Activated naive CD8-positive, alpha-beta T cell treated with anti-CD3 and anti-CD28 coated beads, Interleukin-2, amount 10 ng/mL, durations not matched to agents 7 days and 5 days (primary cell): Measurements from ENCODE around the gene SMIM38. TPM values are rescaled to one million over a fixed set of nuclear protein-coding genes. Genes with fewer than 3 reads are reported as not detected.
"Not testable (repeated sequence)": the region's sequence is repeated elsewhere in the genome, so short reads cannot be mapped to it uniquely, and the experiment has no call there.

Source experiments
- ATAC-seq: fragments of 150-1000 bp; cut with Tn5 transposase; one replicate; pipeline ENCODE4 v1.10.0; 2021; ENCODE audit warnings: low read depth, moderate library complexity
- POLR2A ChIA-PET: fragments of 350-600 bp; sonication (Branson Sonifier 250); formaldehyde crosslinking; loops from one replicate; lab custom pipeline; 2021; ENCODE audit warnings: antibody characterized with exemption; lab: Charles Lee
- DNase-seq: peaks from one replicate; pipeline ENCODE4 v3.0.0; 2021
- H3K27ac Mint-ChIP-seq: one replicate; pipeline ENCODE4 v1.8.0; 2022; ENCODE audit warnings: mild to moderate bottlenecking, mixed read lengths
- H3K27me3 Mint-ChIP-seq: one replicate; pipeline ENCODE4 v1.8.0; 2022; ENCODE audit warnings: mild to moderate bottlenecking, moderate library complexity, mixed read lengths
- H3K36me3 Mint-ChIP-seq: one replicate; pipeline ENCODE4 v1.8.0; 2021; ENCODE audit warnings: mild to moderate bottlenecking, mixed read lengths
- H3K4me1 Mint-ChIP-seq: one replicate; pipeline ENCODE4 v1.8.0; 2021; ENCODE audit warnings: mixed read lengths
- H3K4me3 Mint-ChIP-seq: one replicate; pipeline ENCODE4 v1.8.0; 2022; ENCODE audit warnings: mild to moderate bottlenecking, moderate library complexity, mixed read lengths
- H3K9me3 Mint-ChIP-seq: one replicate; pipeline ENCODE4 v1.8.0; 2021; ENCODE audit warnings: mixed read lengths
- total RNA-seq, 2 experiments: library from RNA; stranded (reverse); gene quantifications; one replicate each; pipeline ENCODE4 v1.2.3, GENCODE V29; 2021

SMIM38 gene
- total RNA-seq, 2 experiments from 2014 or later: 0.25 to 0.31 TPM

DNA sequence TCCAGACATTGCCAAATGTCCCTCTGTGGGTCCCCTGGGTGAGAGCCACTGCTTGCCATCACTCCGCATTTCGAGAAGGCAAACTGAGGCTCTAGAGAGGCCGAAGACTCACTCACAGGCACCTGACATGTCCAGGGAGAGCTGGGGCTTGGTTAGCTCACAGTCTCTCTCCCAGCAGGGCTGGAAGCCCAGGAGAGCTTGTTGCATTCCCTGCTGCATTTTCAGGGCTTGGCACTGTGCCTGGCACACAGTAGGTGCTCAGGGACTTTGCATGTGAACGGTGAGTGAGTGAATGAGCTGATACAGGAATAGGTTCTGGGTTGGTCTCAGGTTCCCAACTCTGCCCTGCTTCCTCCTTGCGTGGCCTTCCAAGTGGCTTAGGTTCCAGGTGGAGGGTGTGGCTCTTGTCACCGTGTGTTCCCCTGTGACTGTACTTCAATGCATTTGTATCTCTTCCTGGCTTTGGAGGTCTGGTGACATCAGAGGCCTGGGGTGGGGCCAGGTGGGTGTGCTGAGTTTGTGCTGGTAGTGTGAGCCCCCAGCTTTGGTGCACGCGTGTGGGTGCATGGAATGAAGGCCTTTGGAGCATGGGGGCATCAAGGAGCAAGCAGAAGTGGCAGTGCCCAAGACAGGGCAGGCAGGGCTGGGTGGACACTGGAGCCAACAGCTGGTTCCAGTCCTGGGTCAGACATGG is 18.4 kb upstream of the SMIM38 start:
- no peak overlapping the region for H3K27ac Mint-ChIP-seq
- H3K4me1 Mint-ChIP-seq: no peaks in the 10 kb centered on the region
- H3K27me3 Mint-ChIP-seq: no peaks in the 10 kb centered on the region
- DNase-seq (no peak), ATAC-seq (no peak)
- POLR2A ChIA-PET: no interaction called here
- H3K9me3 Mint-ChIP-seq: peaks cover 8% of the 10 kb centered on the region
- no peak overlapping the region for H3K4me3 Mint-ChIP-seq
- H3K36me3 Mint-ChIP-seq: peaks cover 2% of the 10 kb centered on the region

DNA sequence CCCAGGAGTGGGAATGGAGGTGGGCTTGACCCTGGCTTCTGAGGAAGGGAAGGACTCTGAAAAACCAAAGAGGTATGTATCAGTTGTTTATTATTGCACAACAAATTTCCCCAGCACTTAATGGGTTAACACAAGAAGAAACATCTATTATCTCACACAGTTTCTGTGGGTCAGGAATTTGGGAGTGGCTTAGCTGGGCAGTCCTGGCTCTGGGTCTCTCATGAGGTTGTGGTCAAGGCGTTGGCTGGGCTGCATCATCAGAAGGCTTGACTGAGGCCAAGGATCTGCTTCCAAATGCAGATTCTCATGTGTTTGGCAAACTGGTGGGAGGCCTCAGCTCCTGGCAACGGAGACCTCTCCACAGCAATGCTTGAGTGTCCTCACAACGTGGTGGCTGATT is 17.5 kb upstream of the SMIM38 start:
- Mint-ChIP-seq H3K4me3 (no peak overlapping the region), H3K27ac (no peak overlapping the region), H3K9me3 (peaks cover 10% of the 10 kb centered on the region), H3K4me1 (no peaks in the 10 kb centered on the region), H3K27me3 (no peaks in the 10 kb centered on the region), H3K36me3 (peaks cover 2% of the 10 kb centered on the region)
- DNase-seq (no peak), ATAC-seq (no peak)
- POLR2A ChIA-PET: no interaction called here

DNA sequence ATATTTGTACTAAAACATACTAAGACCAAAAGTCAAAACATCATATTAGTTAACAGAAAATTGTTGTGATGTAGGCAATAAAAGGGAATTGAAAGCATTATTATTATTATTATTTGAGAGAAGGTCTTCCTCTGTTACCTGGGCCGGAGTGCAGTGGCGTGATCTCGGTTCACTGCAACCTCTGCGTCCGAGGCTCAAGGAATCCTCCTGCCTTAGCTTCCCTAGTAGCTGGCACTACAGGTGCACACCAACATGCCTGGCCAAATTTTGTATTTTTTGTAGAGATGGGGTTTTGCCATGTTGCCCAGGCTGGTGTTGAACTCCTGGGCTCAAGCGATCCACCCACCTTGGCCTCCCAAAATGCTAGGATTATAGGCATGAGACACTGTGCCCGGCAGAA is 15.6 kb upstream of the SMIM38 start:
- H3K4me1 Mint-ChIP-seq, DNase-seq, H3K27me3 Mint-ChIP-seq, H3K4me3 Mint-ChIP-seq, H3K27ac Mint-ChIP-seq, H3K9me3 Mint-ChIP-seq, ATAC-seq, H3K36me3 Mint-ChIP-seq, POLR2A ChIA-PET: not testable (repeated sequence)

DNA sequence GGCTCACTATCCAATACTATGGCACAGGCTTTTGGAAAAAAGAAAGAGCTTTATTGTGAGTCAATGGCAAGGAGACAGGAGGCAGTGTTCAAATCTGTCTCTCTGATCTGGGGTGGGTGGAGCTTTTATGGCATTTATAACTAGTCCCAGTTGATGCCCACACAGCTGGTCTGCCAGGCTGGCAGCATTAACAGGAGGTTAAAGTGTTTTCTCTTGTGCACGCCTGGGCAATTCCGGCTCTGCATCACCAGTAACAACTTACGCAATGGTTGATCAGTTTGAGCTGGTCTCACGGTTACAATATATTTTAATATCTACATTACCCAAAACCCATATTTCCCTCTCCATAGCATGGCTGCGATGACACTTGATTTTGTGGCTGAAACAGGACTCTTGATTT is 15.1 kb upstream of the SMIM38 start:
- no peak for ATAC-seq
- POLR2A ChIA-PET: no interaction called here
- Mint-ChIP-seq H3K9me3 (peaks cover 11% of the 10 kb centered on the region), H3K4me1 (no peaks in the 10 kb centered on the region), H3K27ac (no peak overlapping the region), H3K4me3 (no peak overlapping the region), H3K27me3 (no peaks in the 10 kb centered on the region), H3K36me3 (no peaks in the 10 kb centered on the region)
- DNase-seq: no peak

DNA sequence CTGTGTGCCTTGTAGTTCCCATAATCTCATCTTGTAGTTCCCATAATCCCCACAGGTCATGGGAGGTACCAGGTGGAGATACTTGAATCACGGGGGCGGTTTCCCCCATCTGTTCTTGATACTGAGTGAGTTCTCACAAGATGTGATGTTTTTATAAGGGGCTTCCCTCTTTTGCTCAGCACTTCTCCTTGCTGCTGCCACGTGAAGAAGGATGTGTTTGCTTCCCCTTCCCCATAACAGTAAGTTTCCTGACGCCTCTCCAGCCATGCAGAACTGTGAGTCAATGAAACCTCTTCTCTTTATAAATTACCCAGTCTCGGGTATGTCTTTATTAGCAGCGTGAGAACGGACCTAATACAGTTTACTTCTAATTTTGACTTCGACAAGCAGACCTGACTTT is 14.0 kb upstream of the SMIM38 start:
- Mint-ChIP-seq H3K27ac (no peak overlapping the region), H3K4me1 (no peaks in the 10 kb centered on the region), H3K4me3 (no peak overlapping the region), H3K9me3 (peaks cover 16% of the 10 kb centered on the region), H3K27me3 (no peaks in the 10 kb centered on the region), H3K36me3 (peaks cover 1% of the 10 kb centered on the region)
- DNase-seq: no peak
- POLR2A ChIA-PET: no interaction called here
- ATAC-seq: no peak

DNA sequence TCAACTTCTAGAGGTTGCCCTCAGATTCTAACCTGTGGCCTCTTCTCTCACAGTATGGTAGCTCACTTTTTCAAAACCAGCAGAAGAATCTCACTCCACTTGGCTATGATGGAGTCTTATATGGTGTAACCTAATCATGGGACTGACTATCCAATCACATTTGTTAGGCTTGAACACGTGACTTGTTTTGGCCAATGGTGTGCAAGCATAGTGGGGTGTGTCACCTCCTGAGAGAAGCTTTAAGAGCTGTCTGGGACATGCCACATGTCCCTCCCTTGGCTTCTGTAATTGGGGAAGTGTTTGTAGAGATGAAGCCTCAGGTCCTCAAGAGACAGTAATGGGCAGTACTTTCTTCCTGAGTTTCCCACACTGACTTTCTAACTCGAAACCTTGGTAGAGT is 12.8 kb upstream of the SMIM38 start:
- Mint-ChIP-seq H3K4me1 (no peaks in the 10 kb centered on the region), H3K4me3 (no peak overlapping the region), H3K9me3 (peaks cover 16% of the 10 kb centered on the region), H3K36me3 (peaks cover 1% of the 10 kb centered on the region), H3K27ac (no peak overlapping the region), H3K27me3 (no peaks in the 10 kb centered on the region)
- ATAC-seq (no peak), DNase-seq (no peak)
- POLR2A ChIA-PET: no interaction called here

- POLR2A ChIA-PET: no interaction called here
- H3K36me3 Mint-ChIP-seq: peaks cover 1% of the 10 kb centered on the region
- no peaks in the 10 kb centered on the region for H3K27me3 Mint-ChIP-seq
- peaks cover 3% of the 10 kb centered on the region for H3K4me1 Mint-ChIP-seq
- no peak for ATAC-seq
- no peak for DNase-seq
- no peak overlapping the region for H3K27ac Mint-ChIP-seq
- no peak overlapping the region for H3K4me3 Mint-ChIP-seq
- peaks cover 19% of the 10 kb centered on the region for H3K9me3 Mint-ChIP-seq
Observed at GRCh38 chr11:69144316-69145049, 11.3 kb upstream of the SMIM38 start.

DNA sequence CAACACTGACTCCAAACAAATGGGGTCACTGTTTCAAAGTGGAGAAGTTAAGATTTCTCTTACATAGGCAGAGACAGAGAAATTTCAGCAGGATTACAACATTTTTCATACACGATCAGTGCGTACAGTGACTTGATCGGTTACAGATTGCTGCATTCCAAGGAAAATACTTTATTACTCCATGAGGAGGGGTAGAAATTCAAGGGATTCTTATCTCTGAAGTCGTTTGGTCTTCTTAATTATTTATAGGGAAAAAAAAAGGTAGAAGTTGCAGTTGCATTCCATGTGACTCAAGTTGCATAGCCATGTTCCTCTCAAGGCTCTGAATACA is 10.7 kb upstream of the SMIM38 start:
- H3K27me3 Mint-ChIP-seq: no peaks in the 10 kb centered on the region
- no peak overlapping the region for H3K4me3 Mint-ChIP-seq
- POLR2A ChIA-PET: no interaction called here
- ATAC-seq (no peak), DNase-seq (no peak)
- H3K9me3 Mint-ChIP-seq: peaks cover 19% of the 10 kb centered on the region
- no peak overlapping the region for H3K27ac Mint-ChIP-seq
- H3K36me3 Mint-ChIP-seq: peaks cover 1% of the 10 kb centered on the region
- H3K4me1 Mint-ChIP-seq: peaks cover 3% of the 10 kb centered on the region

DNA sequence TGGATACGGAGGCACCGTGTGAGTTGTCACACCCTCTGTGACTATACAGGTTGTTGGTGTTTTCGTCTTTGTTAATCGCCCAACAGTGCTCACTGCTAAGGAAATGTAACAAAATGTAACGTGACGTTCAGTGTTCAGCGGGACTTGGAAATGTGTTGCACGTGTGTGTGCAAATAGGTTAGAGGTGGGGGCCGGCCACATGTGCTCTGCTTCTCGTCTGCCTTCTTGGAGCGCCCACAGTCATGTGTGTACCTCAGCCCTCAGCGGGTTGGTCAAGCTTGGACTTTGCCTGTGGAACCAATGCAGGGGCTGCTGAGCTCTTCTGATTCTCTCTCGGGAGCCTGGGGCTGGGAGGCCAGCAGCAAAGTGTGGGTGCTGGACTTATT is 7.4 kb upstream of the SMIM38 start:
- Mint-ChIP-seq H3K4me3 (no peak overlapping the region), H3K9me3 (peaks cover 14% of the 10 kb centered on the region), H3K27me3 (no peaks in the 10 kb centered on the region), H3K27ac (no peak overlapping the region), H3K36me3 (peaks cover 1% of the 10 kb centered on the region), H3K4me1 (peaks cover 5% of the 10 kb centered on the region)
- POLR2A ChIA-PET: no interaction called here
- ATAC-seq: no peak
- no peak for DNase-seq

DNA sequence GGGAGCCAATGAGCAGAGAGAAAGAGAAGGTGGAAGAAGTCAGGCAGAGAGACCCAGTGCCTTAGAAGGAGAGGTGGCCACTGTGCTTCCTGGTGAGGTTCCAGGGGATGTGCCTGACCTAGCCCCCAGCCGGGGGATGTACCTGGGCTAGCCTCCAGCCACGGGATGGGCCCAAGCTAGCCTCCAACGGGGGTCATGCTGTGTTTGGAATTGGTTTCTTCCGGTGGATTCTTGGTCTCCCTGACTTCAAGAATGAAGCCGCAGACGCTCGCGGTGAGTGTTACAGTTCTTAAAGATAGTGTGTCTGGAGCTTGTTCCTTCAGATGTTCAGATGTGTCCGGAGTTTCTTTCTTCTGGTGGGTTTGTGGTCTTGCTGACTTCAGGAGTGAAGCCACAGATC is 6.9 kb upstream of the SMIM38 start:
- no peaks in the 10 kb centered on the region for H3K27me3 Mint-ChIP-seq
- peaks cover 1% of the 10 kb centered on the region for H3K36me3 Mint-ChIP-seq
- DNase-seq: no peak
- H3K9me3 Mint-ChIP-seq: peaks cover 14% of the 10 kb centered on the region
- peaks cover 5% of the 10 kb centered on the region for H3K4me1 Mint-ChIP-seq
- ATAC-seq: no peak
- no peak overlapping the region for H3K27ac Mint-ChIP-seq
- POLR2A ChIA-PET: no interaction called here
- H3K4me3 Mint-ChIP-seq: no peak overlapping the region

- peaks cover 13% of the 10 kb centered on the region for H3K9me3 Mint-ChIP-seq
- H3K4me3 Mint-ChIP-seq, DNase-seq, POLR2A ChIA-PET, H3K27me3 Mint-ChIP-seq, ATAC-seq, H3K4me1 Mint-ChIP-seq, H3K27ac Mint-ChIP-seq, H3K36me3 Mint-ChIP-seq: not testable (repeated sequence)
Observed at GRCh38 chr11:69149338-69150045, 6.2 kb upstream of the SMIM38 start.

DNA sequence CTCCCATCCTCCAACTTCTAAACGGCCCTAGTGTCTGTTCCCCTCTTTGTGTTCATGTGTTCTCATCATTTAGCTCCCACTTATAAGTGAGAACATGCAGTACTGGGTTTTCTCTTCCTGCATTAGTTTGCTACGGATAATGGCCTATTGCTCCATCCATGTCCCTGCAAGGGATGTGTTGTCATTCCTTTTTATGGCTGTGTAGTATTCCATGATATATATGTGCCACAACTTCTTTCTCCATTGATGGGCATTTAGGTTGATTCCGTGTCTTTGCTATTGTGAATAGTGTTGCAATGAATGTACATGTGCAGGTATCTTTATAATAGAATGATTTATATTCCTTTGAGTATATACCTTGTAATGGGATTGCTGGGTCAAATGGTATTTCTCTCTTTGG is 5.6 kb upstream of the SMIM38 start:
- H3K36me3 Mint-ChIP-seq: peaks cover 1% of the 10 kb centered on the region
- peaks cover 10% of the 10 kb centered on the region for H3K9me3 Mint-ChIP-seq
- H3K27ac Mint-ChIP-seq: no peak overlapping the region
- no peak overlapping the region for H3K4me3 Mint-ChIP-seq
- ATAC-seq: no peak
- no peaks in the 10 kb centered on the region for H3K27me3 Mint-ChIP-seq
- POLR2A ChIA-PET: no interaction called here
- DNase-seq: no peak
- peaks cover 5% of the 10 kb centered on the region for H3K4me1 Mint-ChIP-seq

GRCh38 chr11:69151836-69152235 is 3.9 kb upstream of the SMIM38 start:
- H3K27me3 Mint-ChIP-seq: no peaks in the 10 kb centered on the region

More at GRCh38 chr11:69151836-69152235, 3.9 kb upstream of the SMIM38 start:
- POLR2A ChIA-PET: no interaction called here
- Mint-ChIP-seq H3K27ac (no peak overlapping the region), H3K36me3 (no peaks in the 10 kb centered on the region), H3K9me3 (peaks cover 3% of the 10 kb centered on the region), H3K4me3 (no peak overlapping the region), H3K4me1 (peaks cover 5% of the 10 kb centered on the region)
- ATAC-seq (no peak), DNase-seq (no peak)
